HG03066 (cell line): ENCODE results near the gene IGSF21.

Experiments
- ATAC-seq: cut with Tn5 transposase; IDR thresholded peaks from one replicate; pipeline ENCODE4 v1.9.1; 2021; ENCODE audit warnings: low read depth; ENCODE audit not compliant: unreplicated experiment

The IGSF21 gene

GRCh38 chr1:18384471-18384870 lies 276.9 kb downstream of the IGSF21 start:
- no peak for ATAC-seq

- no peak for ATAC-seq
Measured at GRCh38 chr1:18385239-18385790, 277.7 kb downstream of the IGSF21 start.

GRCh38 chr1:18386591-18386990 lies 279.0 kb downstream of the IGSF21 start:
- no peak for ATAC-seq

GRCh38 chr1:18387307-18387706 lies 279.7 kb downstream of the IGSF21 start:
- no peak for ATAC-seq

GRCh38 chr1:18390953-18391352 lies 283.4 kb downstream of the IGSF21 start:
- ATAC-seq = no peak

- no peak for ATAC-seq
Measured at GRCh38 chr1:18394563-18395156, 287.1 kb downstream of the IGSF21 start.

- no peak for ATAC-seq
Measured at GRCh38 chr1:18396247-18396980, 288.8 kb downstream of the IGSF21 start.

- ATAC-seq = no peak
Measured at GRCh38 chr1:18397641-18398040, 290.0 kb downstream of the IGSF21 start.

- ATAC-seq = no peak
Measured at GRCh38 chr1:18398791-18399530, 291.4 kb downstream of the IGSF21 start.

- ATAC-seq = no peak
Measured at GRCh38 chr1:18400347-18401102, 292.9 kb downstream of the IGSF21 start.

- ATAC-seq = no peak
Measured at GRCh38 chr1:18401921-18402320, 294.3 kb downstream of the IGSF21 start.

GRCh38 chr1:18404460-18404859 lies 296.9 kb downstream of the IGSF21 start:
- no peak for ATAC-seq

GRCh38 chr1:18407166-18408045 lies 299.8 kb downstream of the IGSF21 start:
- ATAC-seq = no peak

- ATAC-seq = no peak
Measured at GRCh38 chr1:18408656-18409370, 301.2 kb downstream of the IGSF21 start.

GRCh38 chr1:18409609-18410237 lies 302.1 kb downstream of the IGSF21 start:
- no peak for ATAC-seq

- ATAC-seq = no peak
Measured at GRCh38 chr1:18410407-18410806, 302.8 kb downstream of the IGSF21 start.

- ATAC-seq = no peak
Measured at GRCh38 chr1:18411321-18411720, 303.7 kb downstream of the IGSF21 start.

- no peak for ATAC-seq
Measured at GRCh38 chr1:18411820-18412641, 304.4 kb downstream of the IGSF21 start.
